Esophagus muscularis mucosa (tissue), 3 donors: Measurements from ENCODE around the gene OLFM2.
A peak's percentile ranks its signal among the peaks of the same experiment; 100 is the strongest.

ENCODE experiments used
- POLR2A ChIP-seq: fragments of 450-650 bp; IDR thresholded peaks from one replicate; pipeline ENCODE4 v1.6.1; 2017; ENCODE audit warnings: antibody characterized with exemption, moderate library complexity, mild to moderate bottlenecking, low read depth
- POLR2AphosphoS5 ChIP-seq, 2 donors: sonication (generic); formaldehyde crosslinking; IDR thresholded peaks; one replicate each; pipeline ENCODE4 v1.6.1; 2017; ENCODE audit warnings: antibody characterized with exemption in 2 of 2
- TF ChIP-seq, protein P1 (sequence below), 3 experiments: fragments of 200-600 bp in 2 of 3; fragments of 450-650 bp in 1 of 3; sonication (generic) in 2 of 3; IDR thresholded peaks; one replicate each; pipeline ENCODE4 v1.5.1; 2017 to 2019; ENCODE audit warnings: antibody characterized with exemption in 3 of 3, mild to moderate bottlenecking in 2 of 3, moderate library complexity in 1 of 3

DNA sequence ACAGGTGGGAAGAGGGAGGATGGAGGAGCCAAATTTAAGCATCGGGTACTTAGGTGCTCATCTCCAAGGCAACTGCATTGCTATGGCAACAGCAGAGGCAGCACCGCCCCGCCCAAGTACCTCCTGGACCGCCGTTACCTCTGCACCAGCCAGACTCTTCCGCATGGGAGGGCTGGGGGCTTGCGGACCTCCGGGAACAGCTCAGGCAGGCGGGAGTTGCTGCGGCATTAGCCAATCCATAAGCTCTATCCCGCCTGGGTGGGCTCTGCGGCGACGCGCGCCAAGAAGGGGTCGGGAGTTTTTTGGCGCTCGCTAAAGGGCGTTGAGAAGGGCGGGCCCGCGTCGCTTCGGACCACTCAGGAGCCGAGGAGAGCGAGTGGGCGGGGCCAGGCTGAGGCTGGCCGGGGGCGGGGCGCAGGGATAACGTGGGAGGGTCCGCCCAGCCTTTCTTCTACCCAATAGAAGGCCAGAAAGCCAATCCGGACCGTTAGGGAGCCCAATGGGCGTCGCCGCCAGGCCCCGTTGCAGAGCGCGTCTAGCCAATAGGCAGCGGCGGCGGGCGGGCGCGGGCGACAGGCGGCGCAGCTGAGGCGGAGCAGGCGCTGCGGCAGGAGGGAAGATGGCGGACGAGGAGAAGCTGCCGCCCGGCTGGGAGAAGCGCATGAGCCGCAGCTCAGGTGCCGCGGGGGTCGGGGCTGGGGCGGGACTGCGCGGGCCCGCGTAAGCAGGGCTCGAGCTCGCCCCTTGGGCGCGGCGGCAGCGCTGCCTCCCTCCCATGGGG lies 101.4 kb downstream of the OLFM2 start, which contains the start of gene PIN1:
- TF ChIP-seq, protein P1, sequence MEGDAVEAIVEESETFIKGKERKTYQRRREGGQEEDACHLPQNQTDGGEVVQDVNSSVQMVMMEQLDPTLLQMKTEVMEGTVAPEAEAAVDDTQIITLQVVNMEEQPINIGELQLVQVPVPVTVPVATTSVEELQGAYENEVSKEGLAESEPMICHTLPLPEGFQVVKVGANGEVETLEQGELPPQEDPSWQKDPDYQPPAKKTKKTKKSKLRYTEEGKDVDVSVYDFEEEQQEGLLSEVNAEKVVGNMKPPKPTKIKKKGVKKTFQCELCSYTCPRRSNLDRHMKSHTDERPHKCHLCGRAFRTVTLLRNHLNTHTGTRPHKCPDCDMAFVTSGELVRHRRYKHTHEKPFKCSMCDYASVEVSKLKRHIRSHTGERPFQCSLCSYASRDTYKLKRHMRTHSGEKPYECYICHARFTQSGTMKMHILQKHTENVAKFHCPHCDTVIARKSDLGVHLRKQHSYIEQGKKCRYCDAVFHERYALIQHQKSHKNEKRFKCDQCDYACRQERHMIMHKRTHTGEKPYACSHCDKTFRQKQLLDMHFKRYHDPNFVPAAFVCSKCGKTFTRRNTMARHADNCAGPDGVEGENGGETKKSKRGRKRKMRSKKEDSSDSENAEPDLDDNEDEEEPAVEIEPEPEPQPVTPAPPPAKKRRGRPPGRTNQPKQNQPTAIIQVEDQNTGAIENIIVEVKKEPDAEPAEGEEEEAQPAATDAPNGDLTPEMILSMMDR (IDR thresholded peaks at IDR 0.05): peak; percentile 40 to 68 (median 65)
- TF ChIP-seq POLR2AphosphoS5 (IDR thresholded peaks at IDR 0.05): peak; percentile 70 to 73
- no peak for TF ChIP-seq POLR2A
